H1 (cell line): ENCODE data around the gene RERE.

Source experiments
- ASH2L ChIP-seq: fragments of 200-600, 300-600 bp; sonication (generic); IDR thresholded peaks from one replicate; pipeline ENCODE4 v1.7.1; 2017; ENCODE audit warnings: low read length
- ATF2 ChIP-seq: IDR thresholded peaks from 2 replicates; pipeline ENCODE4 v1.6.1; 2012; ENCODE audit warnings: low read length, inconsistent platforms
- BRCA1 ChIP-seq: IDR thresholded peaks from 2 replicates; pipeline ENCODE4 v1.6.1; 2012; ENCODE audit warnings: low read depth, low read length, improper control_type of control experiment
- CBX8 ChIP-seq: fragments of 300-800, 300-1000 bp; sonication (generic); IDR thresholded peaks from 2 replicates; pipeline ENCODE4 v1.7.1; 2016; ENCODE audit warnings: low read depth, low read length, borderline replicate concordance
- CHD2 ChIP-seq: IDR thresholded peaks from 2 replicates; pipeline ENCODE4 v1.6.1; 2012; ENCODE audit warnings: low read length, improper control_type of control experiment
- CTBP2 ChIP-seq: IDR thresholded peaks from 2 replicates; pipeline ENCODE4 v1.7.0; 2011; ENCODE audit warnings: borderline replicate concordance, mild to moderate bottlenecking, moderate library complexity, mixed read lengths, low read length; ENCODE audit not compliant: insufficient read depth, insufficient read length
- CTCF ChIP-seq, 3 experiments: IDR thresholded peaks; 1 replicate in 2 of 3; 2 replicates in 1 of 3; pipeline versions ENCODE4 v1.5.1 to v1.6.1; 2011; ENCODE audit warnings: low read length in 3 of 3, mild to moderate bottlenecking in 3 of 3, inconsistent platforms in 2 of 3, low read depth in 1 of 3, moderate library complexity in 1 of 3; ENCODE audit not compliant: insufficient read depth in 1 of 3; ENCODE audit errors: control extremely low read depth in 1 of 3
- GABPA ChIP-seq: IDR thresholded peaks from 2 replicates; pipeline ENCODE4 v1.6.1; 2011; ENCODE audit warnings: mild to moderate bottlenecking, low read length, moderate library complexity, borderline replicate concordance; ENCODE audit not compliant: insufficient read depth
- JUND ChIP-seq: IDR thresholded peaks from 2 replicates; pipeline ENCODE4 v1.6.1; 2011; ENCODE audit warnings: mild to moderate bottlenecking, improper control_type of control experiment, low read length
- POLR2A ChIP-seq, 2 experiments: IDR thresholded peaks; 1 replicate in 1 of 2; 2 replicates in 1 of 2; pipeline ENCODE4 v1.6.1; 2011; ENCODE audit warnings: low read depth in 2 of 2, low read length in 2 of 2, mild to moderate bottlenecking in 2 of 2; ENCODE audit errors: control extremely low read depth in 1 of 2
- RAD21 ChIP-seq, 2 experiments: IDR thresholded peaks in 1 of 2; conservative IDR thresholded peaks in 1 of 2; 2 replicates each; pipeline ENCODE4 v1.6.1; 2011; ENCODE audit warnings: low read depth in 2 of 2, low read length in 2 of 2, improper control_type of control experiment in 1 of 2, inconsistent platforms in 1 of 2, mild to moderate bottlenecking in 1 of 2, moderate library complexity in 1 of 2
- RNF2 ChIP-seq: fragments of 200-900, 300-1000 bp; sonication (generic); IDR thresholded peaks from 2 replicates; pipeline ENCODE4 v1.7.1; 2016; ENCODE audit warnings: borderline replicate concordance, low read depth, mild to moderate bottlenecking, antibody characterized with exemption, low read length; ENCODE audit not compliant: poor library complexity, severe bottlenecking; ENCODE audit errors: missing control alignments
- TBP ChIP-seq: IDR thresholded peaks from 2 replicates; pipeline ENCODE4 v1.6.1; 2011; ENCODE audit warnings: low read depth, low read length, improper control_type of control experiment
- TEAD4 ChIP-seq: IDR thresholded peaks from 2 replicates; pipeline ENCODE4 v1.6.1; 2012; ENCODE audit warnings: low read depth, low read length, inconsistent platforms, mixed read lengths

- no peak for TF ChIP-seq CTCF (IDR thresholded peaks at IDR 0.05; ENCODE audit: control extremely low read depth in 1 of 3, insufficient read depth in 1 of 3, low read depth in 1 of 3, low read length in 3 of 3)
- TF ChIP-seq CBX8, result no peak
- peak; percentile 73 to 74 for TF ChIP-seq POLR2A (IDR thresholded peaks at IDR 0.05; ENCODE audit: control extremely low read depth in 1 of 2, low read depth in 2 of 2, low read length in 2 of 2)
- TF ChIP-seq RAD21 (IDR thresholded peaks at IDR 0.05 in 1 of 2, conservative IDR thresholded peaks at IDR 0.05 in 1 of 2; ENCODE audit: low read depth in 2 of 2, low read length in 2 of 2), result no peak
- TF ChIP-seq RNF2, result no peak
- no peak for TF ChIP-seq BRCA1
- TF ChIP-seq ASH2L, result no peak
- no peak for TF ChIP-seq CTBP2
- no peak for TF ChIP-seq JUND
- TF ChIP-seq CHD2, result no peak
- TF ChIP-seq GABPA, result no peak
- TF ChIP-seq ATF2, result no peak
- TF ChIP-seq TBP, result peak; percentile 80
- no peak for TF ChIP-seq TEAD4
Measured at GRCh38 chr1:8701794-8702471, 115.5 kb downstream of the RERE start.
